Memory B cell (primary cell): ENCODE results near the gene RFT1.

Experiments used
- ATAC-seq: fragments of 150-1000 bp; cut with Tn5 transposase; 2 replicates; pipeline ENCODE4 v1.10.0; 2021; ENCODE audit warnings: low read depth, mild to moderate bottlenecking, moderate library complexity
- DNase-seq, 2 donors: peaks; one replicate each; pipeline ENCODE4 v3.0.0; 2022; ENCODE audit warnings: low spot score in 2 of 2
- H3K27ac Mint-ChIP-seq: one replicate; pipeline ENCODE4 v1.8.0; 2022; ENCODE audit warnings: mild to moderate bottlenecking, moderate library complexity, mixed read lengths
- H3K27me3 Mint-ChIP-seq: one replicate; pipeline ENCODE4 v1.8.0; 2022; ENCODE audit warnings: mixed read lengths
- H3K36me3 Mint-ChIP-seq: one replicate; pipeline ENCODE4 v1.8.0; 2022; ENCODE audit warnings: mild to moderate bottlenecking, mixed read lengths
- H3K4me1 Mint-ChIP-seq: one replicate; pipeline ENCODE4 v1.8.0; 2022; ENCODE audit warnings: mixed read lengths
- H3K4me3 Mint-ChIP-seq: one replicate; pipeline ENCODE4 v1.8.0; 2022; ENCODE audit warnings: mild to moderate bottlenecking, moderate library complexity, mixed read lengths
- H3K9me3 Mint-ChIP-seq: one replicate; pipeline ENCODE4 v1.8.0; 2022; ENCODE audit warnings: mixed read lengths

RFT1 gene

GRCh38 chr3:53046171-53047170 lies 83.8 kb downstream of the RFT1 start:
- Mint-ChIP-seq H3K9me3 (no peaks in the 10 kb centered on the region), H3K4me1 (peaks cover 31% of the 10 kb centered on the region), H3K4me3 (peak overlapping the region; percentile 87), H3K27ac (peak overlapping the region; percentile 91), H3K27me3 (no peaks in the 10 kb centered on the region), H3K36me3 (no peaks in the 10 kb centered on the region)
- ATAC-seq (peak; percentile 63), DNase-seq (peak; percentile 67 to 80)

GRCh38 chr3:53045518-53046170 lies 84.6 kb downstream of the RFT1 start, which contains the start of gene SFMBT1:
Gene SFMBT1 (minus strand): TSS chr3:53046073. CDS start chr3:52969128, 76,945 bp downstream.
- Mint-ChIP-seq H3K27me3 (no peaks in the 10 kb centered on the region), H3K4me1 (peaks cover 31% of the 10 kb centered on the region), H3K4me3 (peak within 1 kb of the TSS; percentile 96), H3K9me3 (no peaks in the 10 kb centered on the region), H3K36me3 (no peaks in the 10 kb centered on the region), H3K27ac (peak within 1 kb of the TSS; percentile 93)
- ATAC-seq (peak; percentile 54), DNase-seq (peak in 1 of 2 donors; percentile 67)

- peaks cover 36% of the 10 kb centered on the region for H3K4me1 Mint-ChIP-seq
- peak overlapping the region; percentile 93 for H3K27ac Mint-ChIP-seq
- H3K4me3 Mint-ChIP-seq: peak overlapping the region; percentile 96
- DNase-seq: peak; percentile 58 to 65
- H3K36me3 Mint-ChIP-seq: no peaks in the 10 kb centered on the region
- ATAC-seq: peak; percentile 60
- H3K27me3 Mint-ChIP-seq: no peaks in the 10 kb centered on the region
- no peaks in the 10 kb centered on the region for H3K9me3 Mint-ChIP-seq
These were observed 85.3 kb downstream of the RFT1 start for GRCh38 chr3:53044711-53045517.

GRCh38 chr3:53044371-53044710 lies 85.9 kb downstream of the RFT1 start:
- H3K9me3 Mint-ChIP-seq: no peaks in the 10 kb centered on the region
- H3K27me3 Mint-ChIP-seq: no peaks in the 10 kb centered on the region
- H3K4me3 Mint-ChIP-seq: peak overlapping the region; percentile 96
- H3K36me3 Mint-ChIP-seq: no peaks in the 10 kb centered on the region
- no peak for ATAC-seq
- DNase-seq: no peak
- H3K4me1 Mint-ChIP-seq: peaks cover 38% of the 10 kb centered on the region
- peak overlapping the region; percentile 93 for H3K27ac Mint-ChIP-seq

DNA sequence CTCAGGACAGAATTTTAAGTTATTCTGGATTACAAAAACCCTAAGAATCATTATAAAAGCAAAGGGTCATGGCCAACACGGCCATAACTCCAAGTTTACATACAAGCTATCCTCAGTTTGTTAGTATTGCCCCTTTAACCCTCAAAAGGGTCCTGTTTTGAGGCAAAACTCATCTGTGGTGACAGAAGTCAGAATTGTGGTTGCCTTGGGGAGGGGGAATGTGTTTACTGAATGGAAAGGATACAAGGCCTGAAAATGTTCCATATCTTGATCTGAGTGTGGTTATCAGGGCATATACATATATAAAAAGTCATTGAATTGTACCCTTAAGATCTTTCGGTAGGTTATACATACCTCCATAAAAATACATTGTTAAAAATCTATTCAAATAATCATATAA lies 86.5 kb downstream of the RFT1 start:
- no peaks in the 10 kb centered on the region for H3K9me3 Mint-ChIP-seq
- no peaks in the 10 kb centered on the region for H3K27me3 Mint-ChIP-seq
- H3K36me3 Mint-ChIP-seq: peaks cover 4% of the 10 kb centered on the region
- DNase-seq: no peak
- no peak for ATAC-seq
- H3K4me1 Mint-ChIP-seq: peaks cover 44% of the 10 kb centered on the region
- peak overlapping the region; percentile 8 for H3K4me3 Mint-ChIP-seq
- peak overlapping the region; percentile 93 for H3K27ac Mint-ChIP-seq

- Mint-ChIP-seq H3K9me3 (no peaks in the 10 kb centered on the region), H3K4me1 (peaks cover 48% of the 10 kb centered on the region), H3K27me3 (no peaks in the 10 kb centered on the region), H3K27ac (no peak overlapping the region), H3K4me3 (no peak overlapping the region), H3K36me3 (peaks cover 6% of the 10 kb centered on the region)
- ATAC-seq (no peak), DNase-seq (no peak)
These were observed 87.6 kb downstream of the RFT1 start for GRCh38 chr3:53042651-53043050.

DNA sequence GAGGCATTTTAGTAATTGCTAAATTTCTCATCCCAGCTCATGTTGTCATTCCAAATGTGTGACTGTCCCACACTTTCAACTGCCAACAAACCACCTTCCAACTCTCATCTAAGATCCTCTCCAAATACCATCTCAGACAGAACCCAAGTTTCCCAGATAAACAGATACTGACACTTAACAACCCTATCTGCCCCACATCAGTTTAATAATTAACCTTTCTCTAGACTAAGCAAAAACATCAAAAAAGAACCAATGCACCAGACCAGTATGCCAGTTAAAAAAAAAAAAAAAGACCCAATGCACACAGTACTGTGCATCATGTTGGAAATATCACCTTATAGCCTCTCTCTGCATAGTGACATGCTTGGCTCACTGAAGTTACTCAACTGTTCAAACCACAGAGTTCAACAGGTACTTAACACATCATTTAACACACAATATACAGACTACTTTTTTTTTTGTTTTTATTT lies 89.8 kb downstream of the RFT1 start:
- H3K27me3 Mint-ChIP-seq: no peaks in the 10 kb centered on the region
- H3K4me3 Mint-ChIP-seq: no peak overlapping the region
- peaks cover 44% of the 10 kb centered on the region for H3K4me1 Mint-ChIP-seq
- peaks cover 8% of the 10 kb centered on the region for H3K36me3 Mint-ChIP-seq
- H3K27ac Mint-ChIP-seq: no peak overlapping the region
- ATAC-seq (no peak), DNase-seq (no peak)
- H3K9me3 Mint-ChIP-seq: no peaks in the 10 kb centered on the region

DNA sequence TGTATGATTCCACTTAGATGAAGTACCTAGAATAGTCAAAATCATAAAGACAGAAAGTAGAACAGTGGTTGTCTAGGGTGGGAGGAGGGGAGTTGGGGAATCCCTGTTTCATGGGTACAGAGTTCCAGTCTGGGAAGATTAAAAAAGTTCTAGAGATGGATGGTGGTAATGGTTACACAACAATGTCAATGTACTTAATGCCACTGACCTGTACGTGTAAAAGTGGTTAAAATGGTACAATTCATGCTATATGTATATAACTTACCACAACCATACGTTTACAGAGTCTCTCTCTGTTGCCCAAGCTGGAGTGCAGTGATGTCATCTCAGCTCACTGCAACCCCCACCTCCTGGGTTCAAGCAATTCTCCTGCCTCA lies 90.9 kb downstream of the RFT1 start:
- no peaks in the 10 kb centered on the region for H3K27me3 Mint-ChIP-seq
- no peak overlapping the region for H3K27ac Mint-ChIP-seq
- peaks cover 8% of the 10 kb centered on the region for H3K36me3 Mint-ChIP-seq

GRCh38 chr3:53038679-53039375 lies 91.4 kb downstream of the RFT1 start:
- DNase-seq (no peak), ATAC-seq (no peak)
- H3K27ac Mint-ChIP-seq: no peak overlapping the region
- H3K36me3 Mint-ChIP-seq: peaks cover 8% of the 10 kb centered on the region
- H3K9me3 Mint-ChIP-seq: no peaks in the 10 kb centered on the region
- peaks cover 35% of the 10 kb centered on the region for H3K4me1 Mint-ChIP-seq
- no peak overlapping the region for H3K4me3 Mint-ChIP-seq
- H3K27me3 Mint-ChIP-seq: no peaks in the 10 kb centered on the region

More for the DNA sequence above, 90.9 kb downstream of the RFT1 start:
- ATAC-seq: no peak
- H3K4me1 Mint-ChIP-seq: peaks cover 39% of the 10 kb centered on the region
- DNase-seq: no peak
- H3K4me3 Mint-ChIP-seq: no peak overlapping the region
- no peaks in the 10 kb centered on the region for H3K9me3 Mint-ChIP-seq
